ENCODE results near the gene SRPK2.

GRCh38 chr7:105079348-105079747, 309.4 kb downstream of the SRPK2 start:
- TF ChIP-seq GATA2 (IDR thresholded peaks at IDR 0.05; ENCODE audit: low read depth, low read length) (no peak), GATA3 (IDR thresholded peaks at IDR 0.05; ENCODE audit: low read depth, low read length) (no peak)
